GM19467 (cell line): ENCODE data around the gene OPCML.

Experiments used
- ATAC-seq: cut with Tn5 transposase; IDR thresholded peaks from one replicate; pipeline ENCODE4 v1.9.1; 2021; ENCODE audit warnings: mild to moderate bottlenecking, moderate library complexity; ENCODE audit not compliant: unreplicated experiment

Gene OPCML

DNA sequence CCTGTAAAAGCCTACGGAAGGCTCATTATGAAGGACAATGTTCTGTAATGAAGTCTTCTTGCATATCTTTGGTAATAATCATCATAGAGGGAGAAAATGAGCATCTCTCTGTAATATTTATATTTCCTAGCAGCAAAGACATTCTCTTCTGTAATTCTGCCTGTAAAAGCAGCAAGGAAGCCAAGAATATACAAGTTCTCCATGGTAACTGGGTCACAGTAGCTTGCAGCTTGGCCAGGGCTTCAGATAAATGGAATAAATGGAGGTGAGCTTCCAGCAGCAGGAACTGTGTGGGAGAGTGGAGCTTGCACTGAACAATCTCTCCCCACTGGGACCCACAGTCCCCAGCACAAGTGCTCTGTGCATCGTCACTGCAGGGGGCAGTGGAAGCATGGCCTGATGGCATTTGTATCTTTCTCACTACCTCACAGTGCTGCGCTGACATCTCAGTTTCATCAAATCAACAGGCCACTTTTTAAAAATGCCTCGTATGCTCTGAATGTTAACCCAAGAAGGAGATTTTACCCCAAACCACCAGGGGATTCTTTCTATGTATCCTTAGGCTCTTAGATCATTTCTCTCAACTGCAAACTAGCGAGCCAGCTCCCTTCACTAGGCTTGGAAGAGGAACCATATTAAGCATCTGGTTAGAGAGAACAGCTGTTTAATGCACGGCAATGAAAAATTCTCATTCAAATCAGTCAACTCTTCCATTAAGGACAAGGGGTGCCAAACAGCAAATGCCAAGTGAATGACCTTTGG, 1059.7 kb downstream of the OPCML start:
- ATAC-seq: no peak

DNA sequence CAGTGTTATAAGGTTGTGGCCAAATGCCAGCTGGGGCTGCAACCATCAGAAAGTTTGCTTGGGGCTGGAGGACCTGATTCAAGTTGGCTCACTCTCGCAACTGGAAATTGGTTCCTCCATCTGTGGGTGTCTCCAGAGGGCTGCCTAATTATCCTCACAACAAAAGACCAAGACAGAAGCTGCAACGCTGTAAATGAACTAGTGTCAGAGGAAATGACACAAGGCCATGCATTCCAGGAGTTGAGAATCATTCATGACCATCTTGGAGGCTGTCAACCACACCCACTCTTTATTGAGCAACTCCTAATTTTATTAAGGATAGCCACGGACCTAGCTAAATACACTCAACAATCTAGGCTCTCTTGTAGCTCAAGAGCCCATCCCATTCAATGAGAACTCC, 1060.8 kb downstream of the OPCML start:
- ATAC-seq: no peak

DNA sequence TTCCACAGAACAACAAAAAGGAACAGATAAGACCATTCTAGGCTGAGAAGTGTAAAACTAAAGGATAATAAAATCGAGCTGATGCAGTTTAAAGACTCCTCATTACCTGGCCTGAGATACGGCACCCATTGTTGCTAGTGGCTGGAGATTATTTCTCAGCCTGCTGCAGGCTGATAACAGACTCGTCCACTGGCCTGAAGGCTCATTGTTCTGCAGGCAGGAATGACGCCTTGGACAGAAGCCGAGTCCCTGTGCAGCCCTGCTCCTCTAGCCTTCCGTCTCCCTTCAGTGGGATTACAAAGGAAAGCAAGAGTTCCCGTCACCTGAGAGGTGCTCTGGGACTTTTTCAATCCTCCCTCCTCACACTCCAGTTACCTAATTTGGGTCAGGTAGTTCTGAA, 1065.3 kb downstream of the OPCML start:
- ATAC-seq: no peak

DNA sequence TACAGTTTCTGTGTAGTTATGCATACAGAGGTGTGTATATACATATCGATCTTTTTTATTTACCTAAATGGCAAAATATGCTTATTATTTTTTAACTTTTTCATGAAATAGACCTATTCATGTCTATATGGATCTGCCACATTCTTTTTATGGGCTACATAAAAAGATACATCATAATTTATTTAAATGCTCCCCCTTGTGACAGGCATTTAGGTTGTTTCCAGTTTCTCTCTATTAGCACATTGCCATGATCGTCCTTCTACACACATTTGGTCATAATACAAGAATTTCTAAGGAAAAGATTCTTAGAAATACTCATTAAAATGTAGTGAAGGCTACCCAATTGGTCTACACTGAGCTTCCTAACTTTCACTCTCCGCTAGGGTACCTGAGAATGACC, 1067.4 kb downstream of the OPCML start:
- no peak for ATAC-seq

DNA sequence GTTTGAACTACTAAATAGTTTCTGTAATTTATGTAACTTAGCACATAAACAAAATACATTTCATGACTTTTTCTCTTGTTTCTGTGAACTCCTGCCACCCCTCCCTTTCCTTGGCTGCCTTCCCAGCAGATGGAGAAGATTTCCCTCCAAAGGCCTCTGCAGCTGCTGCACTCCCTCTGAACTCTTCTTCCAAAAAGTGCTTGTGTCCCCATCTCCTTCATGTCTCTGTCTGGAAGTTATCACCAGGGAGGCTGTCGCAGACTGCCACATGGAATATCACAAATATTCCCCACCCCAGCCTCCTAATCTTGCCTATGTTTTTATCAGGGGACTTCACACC, 1068.3 kb downstream of the OPCML start:
- ATAC-seq: no peak

DNA sequence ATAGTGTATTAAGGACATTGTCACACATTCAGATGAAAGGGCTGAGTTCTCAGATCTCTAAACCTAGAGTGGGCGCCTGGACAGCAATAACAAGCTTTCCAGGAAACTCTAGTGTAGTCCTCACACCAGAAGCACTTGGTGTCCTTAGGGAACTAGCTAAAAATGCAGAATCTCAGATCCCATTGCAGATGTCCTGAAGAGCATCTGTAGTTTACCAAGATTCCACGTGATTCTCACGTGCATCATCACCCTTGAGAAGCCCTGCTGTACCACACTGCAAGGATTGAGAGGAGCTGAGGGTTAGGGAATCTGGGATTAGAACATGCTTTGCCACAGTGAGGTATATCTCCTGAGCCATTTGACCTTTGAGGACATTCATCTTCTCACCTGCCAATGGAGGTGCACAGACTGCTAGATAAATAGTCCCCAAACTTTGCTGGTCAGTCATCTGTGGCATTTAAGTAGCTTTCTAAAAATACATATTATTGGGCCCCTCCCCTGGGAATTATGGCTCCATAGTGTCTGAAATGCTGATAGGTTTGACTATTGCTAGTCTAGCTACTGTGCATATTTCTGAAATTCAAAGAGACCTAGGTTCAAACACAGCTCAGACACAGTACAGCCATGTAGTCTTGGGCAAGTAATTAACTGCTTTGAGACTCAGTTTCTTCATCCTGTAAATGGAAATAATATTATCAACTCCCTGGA, 1068.9 kb downstream of the OPCML start:
- no peak for ATAC-seq

DNA sequence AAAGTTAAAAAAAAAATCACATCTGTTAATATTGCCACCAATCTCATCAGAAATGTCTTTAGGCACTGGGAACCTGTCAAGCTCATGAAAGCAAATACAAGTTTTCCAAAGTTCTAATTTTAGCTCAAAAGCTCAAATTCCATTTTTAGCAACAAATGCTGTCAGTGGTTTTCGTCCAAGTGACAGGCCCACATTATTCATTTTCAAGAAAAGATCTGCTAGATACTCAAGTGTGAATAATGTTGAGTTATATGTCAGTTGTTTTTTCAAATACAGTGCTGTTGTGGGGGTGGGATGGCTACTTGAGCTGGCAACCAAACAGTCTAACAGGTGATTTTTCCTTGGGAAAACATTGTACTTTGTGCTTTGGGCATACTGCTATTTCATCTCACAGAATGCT, 1072.6 kb downstream of the OPCML start:
- ATAC-seq: no peak

DNA sequence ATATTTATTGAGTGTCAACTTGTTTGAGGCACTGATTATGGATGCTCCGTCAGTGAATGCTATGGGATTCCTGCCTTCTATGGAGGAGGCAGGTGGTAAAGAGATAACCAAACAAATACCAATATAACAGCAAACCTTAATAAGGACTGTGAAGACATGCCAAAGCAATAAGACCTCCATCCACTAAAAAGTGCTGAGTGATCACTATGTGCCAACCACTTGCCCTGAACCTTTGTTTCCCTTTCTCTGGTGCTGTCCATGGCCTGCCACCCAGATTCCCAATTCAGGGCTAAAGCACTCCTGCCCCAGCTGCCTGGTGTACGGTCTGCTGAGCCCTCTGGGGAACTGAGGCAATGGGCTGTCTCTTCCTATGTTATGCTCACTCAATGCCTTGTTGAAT, 1074.9 kb downstream of the OPCML start:
- ATAC-seq: no peak

DNA sequence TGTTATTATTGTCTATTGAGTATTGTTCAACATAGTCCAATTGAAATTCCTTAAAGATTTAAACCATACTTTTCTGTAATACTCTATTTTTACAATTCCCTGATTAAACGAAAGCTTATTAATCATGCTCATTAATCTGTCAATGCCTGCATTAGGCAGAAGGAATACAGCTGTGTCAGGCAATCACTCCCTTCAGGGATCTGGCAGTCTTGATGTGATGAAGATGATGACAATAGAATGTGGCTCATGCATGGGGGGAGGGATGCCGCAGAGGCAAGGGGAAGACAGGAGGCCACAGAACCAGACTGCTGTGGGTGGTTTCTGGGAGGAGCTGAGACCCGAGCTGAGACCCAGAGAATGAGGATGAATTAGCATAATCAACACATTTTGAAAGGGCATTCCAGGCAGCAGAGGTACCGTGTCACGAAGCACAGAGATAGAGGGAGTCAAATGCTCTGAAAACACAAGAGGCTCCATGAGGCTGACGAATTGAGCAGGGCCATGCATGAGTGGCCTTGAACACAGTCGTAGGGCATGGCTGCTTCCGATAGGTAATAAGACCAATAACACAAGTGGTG, 1075.5 kb downstream of the OPCML start:
- no peak for ATAC-seq

DNA sequence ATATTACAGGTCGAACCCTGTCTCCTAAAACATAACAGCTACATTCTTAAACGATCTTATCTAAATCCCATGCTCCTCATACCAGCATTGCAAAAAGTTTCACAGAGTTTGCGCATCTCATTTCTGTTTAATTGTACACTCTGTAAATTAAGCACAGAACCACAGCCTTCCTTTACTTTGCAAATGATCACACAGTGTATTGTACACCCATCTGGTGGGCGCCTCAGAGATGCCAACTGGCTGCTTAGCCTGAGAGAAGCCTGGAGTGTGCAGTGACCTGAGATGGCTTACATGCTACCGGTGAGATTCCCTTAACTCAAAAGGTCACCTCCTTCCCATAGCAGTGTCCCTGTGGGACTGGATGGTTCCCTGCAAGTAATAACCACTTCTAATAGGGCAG, 1077.3 kb downstream of the OPCML start:
- no peak for ATAC-seq

DNA sequence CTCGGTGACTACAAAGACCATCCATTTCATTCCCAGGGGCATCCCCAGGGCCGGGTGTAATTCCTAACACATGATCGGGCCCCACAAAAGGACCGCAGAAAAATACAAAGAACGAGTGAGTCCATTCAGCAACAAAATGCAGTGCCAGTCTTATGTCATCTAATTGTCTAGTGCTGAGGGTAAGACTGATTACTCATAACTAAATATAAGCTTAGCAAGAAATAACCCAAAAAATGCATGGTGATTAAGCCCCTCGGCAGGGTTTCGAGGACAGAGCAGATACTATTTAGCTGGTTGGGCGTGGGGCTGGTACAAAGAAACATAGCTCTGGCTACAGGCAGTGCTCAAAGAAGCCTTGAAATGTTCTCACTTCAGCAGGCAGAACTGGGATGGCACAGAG, 1078.9 kb downstream of the OPCML start:
- ATAC-seq: no peak

DNA sequence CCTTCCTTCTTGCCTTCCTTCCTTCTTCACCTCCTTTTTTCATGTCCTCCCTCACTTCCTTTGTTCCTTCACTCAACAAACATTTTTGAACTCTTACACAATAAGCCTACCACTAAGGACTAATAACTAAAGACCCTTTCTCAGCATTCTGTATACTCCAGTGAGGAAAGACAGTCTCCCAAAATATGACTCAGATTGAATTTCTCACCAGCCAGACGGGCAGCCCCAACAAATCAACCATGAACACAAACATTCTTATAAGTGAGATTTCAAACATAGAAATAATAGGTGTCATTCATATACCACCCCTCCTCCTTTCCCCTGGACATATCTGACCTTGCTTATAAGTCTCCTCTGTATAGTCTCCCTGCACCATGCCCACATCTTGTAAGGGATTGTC, 1079.7 kb downstream of the OPCML start:
- no peak for ATAC-seq

DNA sequence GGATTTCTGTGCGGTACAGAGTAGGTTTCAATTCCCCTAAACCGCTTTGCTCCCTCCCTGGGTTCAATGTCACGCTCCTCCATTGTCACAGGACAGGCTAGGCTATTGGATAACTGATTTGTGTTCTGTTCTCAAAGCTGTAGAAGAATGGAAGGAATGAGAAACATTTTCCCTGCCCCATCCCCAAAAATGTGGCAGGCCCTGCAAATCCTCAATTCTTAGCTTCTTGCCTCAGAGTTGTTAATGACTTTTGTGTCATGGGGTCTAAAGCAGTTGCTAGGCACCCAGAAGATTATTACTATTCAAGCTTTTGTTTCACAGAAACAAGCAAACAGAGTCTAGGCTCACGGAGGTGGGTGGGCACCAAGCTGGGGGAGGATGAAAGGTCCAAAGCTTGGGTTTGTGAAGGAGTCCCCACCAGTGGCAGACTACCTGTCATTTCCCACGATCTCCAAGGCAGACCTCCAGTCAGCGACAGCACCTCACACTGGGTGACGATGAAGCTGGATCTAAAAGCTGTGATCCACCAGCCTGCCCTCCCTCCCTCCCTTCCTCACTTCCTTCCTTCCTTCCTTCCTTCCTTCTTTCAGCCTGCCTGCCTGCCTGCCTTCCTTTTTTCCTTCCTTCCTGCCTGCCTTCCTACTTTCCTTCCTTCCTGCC, 1080.2 kb downstream of the OPCML start:
- no peak for ATAC-seq

DNA sequence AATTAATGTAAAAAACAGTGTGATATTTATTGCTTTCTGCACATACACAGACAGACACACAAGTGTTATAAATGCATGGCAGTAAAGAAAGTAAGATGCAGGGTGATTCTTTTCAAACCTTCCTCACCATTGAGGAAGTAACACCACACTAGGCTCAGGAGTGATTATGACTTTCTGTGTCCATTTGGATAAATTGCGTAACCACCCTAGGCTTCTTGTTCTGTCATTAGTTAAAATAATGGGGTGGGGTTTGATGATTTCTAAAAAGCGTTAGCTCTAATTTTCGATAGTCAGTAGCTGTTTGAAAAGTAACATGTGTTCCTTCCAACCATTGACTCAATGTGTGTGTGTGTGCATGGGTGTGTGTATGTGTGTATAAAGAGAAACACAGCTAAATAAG, 1081.7 kb downstream of the OPCML start:
- no peak for ATAC-seq

DNA sequence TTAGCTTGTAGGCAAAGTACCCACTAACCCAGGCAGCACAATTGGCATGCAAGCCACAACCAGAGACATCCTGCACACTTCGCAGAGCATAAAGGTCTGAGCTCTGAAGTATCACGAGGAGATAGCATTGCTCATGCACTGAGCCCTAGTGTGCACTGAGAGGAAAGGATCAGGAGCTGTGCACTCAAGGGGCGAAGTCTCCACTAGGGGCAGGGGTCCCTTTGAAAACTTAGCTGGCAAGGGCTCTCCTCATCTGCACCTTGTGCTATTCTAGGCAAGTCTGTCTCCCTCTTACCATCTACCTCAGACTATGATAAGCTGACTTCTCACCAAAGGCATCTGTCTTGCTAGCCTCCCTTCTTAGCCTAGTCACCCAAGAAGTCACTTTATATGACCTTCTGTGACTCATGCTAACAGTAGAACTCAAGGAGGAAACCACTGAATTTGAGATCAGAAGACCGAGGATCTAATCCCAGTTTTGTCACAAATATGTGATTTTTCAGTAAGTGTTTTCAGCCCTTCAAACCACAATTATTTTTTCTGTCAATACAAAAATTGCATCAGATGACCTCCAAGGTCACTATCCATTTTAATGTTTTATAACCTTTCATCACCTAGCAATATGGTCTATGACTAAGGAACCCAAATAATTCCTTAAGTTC, 1083.8 kb downstream of the OPCML start:
- ATAC-seq: no peak

DNA sequence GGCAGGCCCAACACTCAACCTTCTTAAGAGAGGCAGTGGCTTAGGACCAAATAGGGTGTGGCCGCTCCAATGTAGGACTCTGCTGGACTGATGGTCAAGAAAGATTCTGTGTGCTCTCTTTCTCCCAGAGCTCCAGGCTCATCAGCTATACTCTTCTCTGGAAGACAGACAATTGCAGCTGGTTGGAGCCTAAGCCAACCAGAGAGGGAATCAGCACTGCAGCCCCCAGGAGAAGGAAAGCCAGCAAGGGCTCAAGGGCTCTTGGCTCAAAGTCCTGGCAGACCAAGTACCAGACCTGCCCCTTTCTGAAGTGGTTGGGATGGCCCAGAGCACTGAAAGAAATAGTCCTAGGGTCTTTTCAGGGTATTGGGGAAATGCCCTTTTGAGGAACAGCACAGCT, 1084.5 kb downstream of the OPCML start:
- no peak for ATAC-seq

DNA sequence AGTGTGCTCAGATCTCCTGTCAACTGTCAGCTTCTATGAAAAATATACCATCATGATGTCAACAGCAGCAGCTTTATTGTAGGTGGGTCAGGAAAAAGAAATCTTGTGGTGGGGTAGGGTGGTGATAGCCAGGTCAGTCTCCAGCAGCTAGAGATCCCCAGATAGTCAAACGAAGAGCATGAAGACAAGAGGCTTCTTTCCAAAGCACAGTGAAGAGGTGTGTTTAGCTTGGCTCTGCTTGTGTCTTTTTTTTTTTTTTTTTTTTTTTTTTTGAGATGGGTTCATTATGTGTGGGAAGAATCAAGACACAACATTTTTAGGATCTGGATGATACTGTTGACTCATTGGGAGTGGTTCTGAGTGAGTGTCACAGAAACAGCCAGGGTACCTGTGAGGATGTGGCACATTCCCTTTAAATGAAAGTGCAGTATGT, 1086.4 kb downstream of the OPCML start:
- ATAC-seq: no peak

DNA sequence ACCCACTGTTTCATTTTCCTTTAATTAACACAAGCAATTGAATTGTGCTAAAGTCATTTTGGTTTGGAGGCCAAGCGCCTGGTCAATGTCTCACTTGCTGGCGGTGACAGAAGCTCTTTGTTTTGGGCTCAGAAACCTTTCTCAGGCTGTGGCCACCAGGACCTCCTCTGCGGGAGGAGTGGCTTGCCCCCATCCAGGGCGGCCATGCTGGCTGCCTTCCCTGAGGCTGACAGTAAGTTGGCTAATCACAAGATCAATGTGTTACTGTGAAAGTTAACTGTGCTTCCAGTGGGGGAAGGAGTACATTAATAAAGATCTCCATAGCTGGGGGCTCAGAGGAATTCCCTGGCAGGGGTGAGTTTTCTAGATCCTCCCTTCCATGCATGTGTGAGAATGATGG, 1087.4 kb downstream of the OPCML start:
- no peak for ATAC-seq

DNA sequence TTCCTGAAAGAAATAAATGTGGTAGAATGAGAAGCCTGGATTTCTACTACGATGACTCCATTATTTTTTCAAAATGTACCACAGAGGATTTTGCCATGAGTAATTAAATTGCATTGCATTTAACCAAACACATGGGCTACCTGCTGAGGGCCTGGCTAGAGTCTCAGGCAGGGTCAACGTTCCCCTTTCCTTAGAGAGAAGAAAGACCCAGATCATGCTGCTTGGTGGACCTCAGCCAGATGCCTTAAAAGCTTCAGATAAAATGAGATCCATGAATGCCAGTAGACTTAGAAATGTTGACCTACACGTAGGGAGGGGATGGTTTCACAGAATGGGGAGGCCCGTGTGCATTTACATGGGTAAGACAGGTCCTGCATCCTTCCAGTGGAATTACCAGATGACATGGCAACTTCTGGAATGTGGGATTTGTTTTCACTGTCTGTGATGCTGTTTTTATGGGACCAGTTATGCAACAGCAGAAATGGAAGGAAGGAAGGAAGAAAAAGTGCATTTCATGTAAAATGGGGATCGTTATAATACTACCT, 1092.5 kb downstream of the OPCML start:
- ATAC-seq: no peak

DNA sequence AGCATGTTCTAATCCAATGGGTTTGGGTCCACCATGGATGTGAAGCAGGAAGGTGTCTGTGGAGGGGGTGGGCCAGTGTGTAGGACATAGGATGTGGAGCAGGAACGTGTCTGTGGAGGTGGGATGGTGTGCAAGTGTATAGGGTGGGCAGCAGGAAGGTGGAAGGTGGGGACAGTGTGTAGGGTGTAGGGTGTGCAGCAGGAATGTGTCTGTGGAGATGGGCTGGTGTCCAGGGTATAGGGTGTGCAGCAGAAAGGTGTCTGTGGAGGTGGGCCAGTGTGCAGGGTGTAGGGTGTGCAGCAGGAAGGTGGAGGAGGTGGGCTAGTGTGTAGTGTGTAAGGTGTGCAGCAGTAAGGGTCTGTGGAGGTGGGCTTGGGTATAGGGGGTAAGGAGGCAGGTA, 1093.9 kb downstream of the OPCML start:
- no peak for ATAC-seq

DNA sequence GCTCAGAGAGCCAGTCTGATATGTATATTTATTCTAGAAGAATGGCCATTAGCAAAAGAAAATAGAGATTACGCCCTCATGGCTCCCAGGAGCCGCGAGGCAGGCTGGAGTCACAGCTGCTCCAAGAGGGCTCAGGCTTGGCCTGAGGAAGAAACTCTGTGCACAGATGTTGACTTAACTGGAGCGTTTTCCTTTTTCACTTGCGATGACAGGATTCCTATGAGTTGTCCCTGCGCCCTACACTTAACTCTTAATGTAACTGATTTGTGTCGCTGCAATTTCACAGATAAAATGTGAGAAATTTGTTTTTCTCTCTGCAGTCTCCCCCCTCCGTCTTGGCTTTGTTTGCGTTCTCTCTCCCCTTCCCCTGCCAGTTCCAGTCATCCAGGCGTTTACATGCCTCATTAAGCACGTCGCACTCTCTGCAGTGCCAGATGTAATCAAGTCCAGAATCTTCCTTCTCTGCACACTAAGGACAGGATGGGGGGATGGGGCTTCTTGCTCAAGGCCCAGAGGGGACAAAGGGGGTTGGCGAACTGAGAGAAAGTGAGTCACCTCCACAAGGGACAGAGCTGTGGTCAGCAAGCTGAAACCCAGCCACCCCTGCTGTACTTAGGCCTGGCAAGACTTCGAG, 1101.8 kb downstream of the OPCML start:
- ATAC-seq: no peak
